ENCODE measurements around the gene SLX4IP. TPM values are rescaled to one million over a fixed set of nuclear protein-coding genes. Genes with fewer than 3 reads are reported as not detected.

SLX4IP gene
- polyA plus RNA-seq, 2 of the 4 experiments (the other 2 are of a cell fraction) = 3.4 to 7.5 TPM

DNA sequence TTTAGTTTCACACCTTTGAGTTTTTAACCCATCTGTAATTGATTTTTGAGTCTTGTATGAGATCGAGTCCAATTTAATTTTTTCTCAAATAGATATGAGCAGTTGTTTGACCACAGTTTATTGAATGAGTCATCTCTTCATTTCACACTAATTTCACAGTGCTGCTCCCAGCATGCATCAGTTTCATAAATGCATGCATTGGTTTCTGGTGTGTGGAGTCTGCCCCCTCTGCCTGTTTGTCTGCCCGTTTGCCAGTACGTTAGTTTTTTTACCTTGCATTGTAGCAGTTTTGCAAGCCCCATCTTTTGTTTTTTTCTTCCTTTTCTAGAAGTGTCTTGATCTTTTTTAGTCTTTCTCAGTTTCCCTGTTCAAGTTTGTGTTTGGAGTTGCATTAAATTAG lies 11.9 kb downstream of the SLX4IP start:
- FAIRE-seq = peak; percentile 94
- CTCF ChIA-PET = interaction anchor here (0.6 to 0.7 kb wide), 2 partner anchors 214 to 508 kb away, joined by 3 read pairs; no protein-coding TSS in a partner anchor
- ATAC-seq = peak; percentile 95 to 97
- peak; percentile 86 to 91 for DNase-seq (ENCODE audit: low read depth in 1 of 2, low spot score in 1 of 2)
- Histone ChIP-seq H3K4me2 (peak overlapping the region; percentile 65), H3K4me1 (peaks cover 40% of the 10 kb centered on the region), H3K27ac (peak overlapping the region; percentile 69 to 78), H3K9me3 (no peaks in the 10 kb centered on the region), H3K4me3 (no peak overlapping the region; the same call in 2 of the 3 replicates)
- POLR2A ChIA-PET = no interaction called here
- 0% methylated on average over 3 of the region's 3 CpGs for WGBS (ENCODE audit: missing lambda C conversion rate)
- TF ChIP-seq KDM1A (IDR thresholded peaks at IDR 0.05; ENCODE audit: low read depth) (no peak), JUNB (IDR thresholded peaks at IDR 0.05) (no peak; the same call in 1 of the 2 replicates), MAFK (IDR thresholded peaks at IDR 0.05; ENCODE audit: partially characterized antibody) (no peak), RARB (CRISPR knock-in tag; IDR thresholded peaks at IDR 0.05) (no peak), RAD21 (conservative IDR thresholded peaks at IDR 0.05 in 1 of 2, IDR thresholded peaks at IDR 0.05 in 1 of 2) (peak in 1 of 2 experiments; percentile 49; a peak in 1 of 5 replicates), SREBF2 (IDR thresholded peaks at IDR 0.05) (no peak), FOXS1 (CRISPR knock-in tag; IDR thresholded peaks at IDR 0.05) (no peak), PHF8 (IDR thresholded peaks at IDR 0.05; ENCODE audit: borderline replicate concordance, low read depth) (no peak), CHD4 (IDR thresholded peaks at IDR 0.05; ENCODE audit: borderline replicate concordance) (no peak), GATA3 (IDR thresholded peaks at IDR 0.05; ENCODE audit: borderline replicate concordance) (no peak), HOXB13 (CRISPR knock-in tag; IDR thresholded peaks at IDR 0.05; ENCODE audit: low read depth) (peak; percentile 25; the same call in 1 of the 2 replicates), HEYL (CRISPR knock-in tag; IDR thresholded peaks at IDR 0.05) (no peak), SMC3 (IDR thresholded peaks at IDR 0.05) (0 out of 3 replicates have a peak, but pooled peaks have one; percentile 27), HOXA7 (CRISPR knock-in tag; IDR thresholded peaks at IDR 0.05) (no peak), RNF2 (IDR thresholded peaks at IDR 0.05; ENCODE audit: borderline replicate concordance, low read depth) (no peak), EHMT2 (IDR thresholded peaks at IDR 0.05; ENCODE audit: low read depth) (no peak), CHD2 (IDR thresholded peaks at IDR 0.05; ENCODE audit: low read length, partially characterized antibody) (no peak), NR3C1 (IDR thresholded peaks at IDR 0.05) (no peak), HOXB5 (CRISPR knock-in tag; IDR thresholded peaks at IDR 0.05) (0 out of 2 replicates have a peak, but pooled peaks have one; percentile 30), KDM5A (IDR thresholded peaks at IDR 0.05) (no peak), NFE2L2 (conservative IDR thresholded peaks at IDR 0.05; ENCODE audit: low read length) (no peak), RCOR1 (IDR thresholded peaks at IDR 0.05; ENCODE audit: low read depth, low read length) (no peak), ZC3H11A (IDR thresholded peaks at IDR 0.05) (no peak), FOSL2 (IDR thresholded peaks at IDR 0.05) (peak; percentile 69), FOSL2 (CRISPR knock-in tag; IDR thresholded peaks at IDR 0.05) (peak; percentile 95)
- TF ChIP-seq, protein P1, sequence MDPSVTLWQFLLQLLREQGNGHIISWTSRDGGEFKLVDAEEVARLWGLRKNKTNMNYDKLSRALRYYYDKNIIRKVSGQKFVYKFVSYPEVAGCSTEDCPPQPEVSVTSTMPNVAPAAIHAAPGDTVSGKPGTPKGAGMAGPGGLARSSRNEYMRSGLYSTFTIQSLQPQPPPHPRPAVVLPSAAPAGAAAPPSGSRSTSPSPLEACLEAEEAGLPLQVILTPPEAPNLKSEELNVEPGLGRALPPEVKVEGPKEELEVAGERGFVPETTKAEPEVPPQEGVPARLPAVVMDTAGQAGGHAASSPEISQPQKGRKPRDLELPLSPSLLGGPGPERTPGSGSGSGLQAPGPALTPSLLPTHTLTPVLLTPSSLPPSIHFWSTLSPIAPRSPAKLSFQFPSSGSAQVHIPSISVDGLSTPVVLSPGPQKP (IDR thresholded peaks at IDR 0.05; ENCODE audit: low read depth, low read length) = no peak
- TF ChIP-seq, protein P2, sequence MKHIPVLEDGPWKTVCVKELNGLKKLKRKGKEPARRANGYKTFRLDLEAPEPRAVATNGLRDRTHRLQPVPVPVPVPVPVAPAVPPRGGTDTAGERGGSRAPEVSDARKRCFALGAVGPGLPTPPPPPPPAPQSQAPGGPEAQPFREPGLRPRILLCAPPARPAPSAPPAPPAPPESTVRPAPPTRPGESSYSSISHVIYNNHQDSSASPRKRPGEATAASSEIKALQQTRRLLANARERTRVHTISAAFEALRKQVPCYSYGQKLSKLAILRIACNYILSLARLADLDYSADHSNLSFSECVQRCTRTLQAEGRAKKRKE (CRISPR knock-in tag; IDR thresholded peaks at IDR 0.05; ENCODE audit: low read depth) = no peak
- TF ChIP-seq, protein P3, sequence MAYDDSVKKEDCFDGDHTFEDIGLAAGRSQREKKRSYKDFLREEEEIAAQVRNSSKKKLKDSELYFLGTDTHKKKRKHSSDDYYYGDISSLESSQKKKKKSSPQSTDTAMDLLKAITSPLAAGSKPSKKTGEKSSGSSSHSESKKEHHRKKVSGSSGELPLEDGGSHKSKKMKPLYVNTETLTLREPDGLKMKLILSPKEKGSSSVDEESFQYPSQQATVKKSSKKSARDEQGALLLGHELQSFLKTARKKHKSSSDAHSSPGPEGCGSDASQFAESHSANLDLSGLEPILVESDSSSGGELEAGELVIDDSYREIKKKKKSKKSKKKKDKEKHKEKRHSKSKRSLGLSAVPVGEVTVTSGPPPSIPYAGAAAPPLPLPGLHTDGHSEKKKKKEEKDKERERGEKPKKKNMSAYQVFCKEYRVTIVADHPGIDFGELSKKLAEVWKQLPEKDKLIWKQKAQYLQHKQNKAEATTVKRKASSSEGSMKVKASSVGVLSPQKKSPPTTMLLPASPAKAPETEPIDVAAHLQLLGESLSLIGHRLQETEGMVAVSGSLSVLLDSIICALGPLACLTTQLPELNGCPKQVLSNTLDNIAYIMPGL (CRISPR knock-in tag; IDR thresholded peaks at IDR 0.05; ENCODE audit: borderline replicate concordance) = no peak
- TF ChIP-seq, protein P4, sequence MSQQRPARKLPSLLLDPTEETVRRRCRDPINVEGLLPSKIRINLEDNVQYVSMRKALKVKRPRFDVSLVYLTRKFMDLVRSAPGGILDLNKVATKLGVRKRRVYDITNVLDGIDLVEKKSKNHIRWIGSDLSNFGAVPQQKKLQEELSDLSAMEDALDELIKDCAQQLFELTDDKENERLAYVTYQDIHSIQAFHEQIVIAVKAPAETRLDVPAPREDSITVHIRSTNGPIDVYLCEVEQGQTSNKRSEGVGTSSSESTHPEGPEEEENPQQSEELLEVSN (IDR thresholded peaks at IDR 0.05; ENCODE audit: borderline replicate concordance, low read depth) = no peak
- TF ChIP-seq, protein P5, sequence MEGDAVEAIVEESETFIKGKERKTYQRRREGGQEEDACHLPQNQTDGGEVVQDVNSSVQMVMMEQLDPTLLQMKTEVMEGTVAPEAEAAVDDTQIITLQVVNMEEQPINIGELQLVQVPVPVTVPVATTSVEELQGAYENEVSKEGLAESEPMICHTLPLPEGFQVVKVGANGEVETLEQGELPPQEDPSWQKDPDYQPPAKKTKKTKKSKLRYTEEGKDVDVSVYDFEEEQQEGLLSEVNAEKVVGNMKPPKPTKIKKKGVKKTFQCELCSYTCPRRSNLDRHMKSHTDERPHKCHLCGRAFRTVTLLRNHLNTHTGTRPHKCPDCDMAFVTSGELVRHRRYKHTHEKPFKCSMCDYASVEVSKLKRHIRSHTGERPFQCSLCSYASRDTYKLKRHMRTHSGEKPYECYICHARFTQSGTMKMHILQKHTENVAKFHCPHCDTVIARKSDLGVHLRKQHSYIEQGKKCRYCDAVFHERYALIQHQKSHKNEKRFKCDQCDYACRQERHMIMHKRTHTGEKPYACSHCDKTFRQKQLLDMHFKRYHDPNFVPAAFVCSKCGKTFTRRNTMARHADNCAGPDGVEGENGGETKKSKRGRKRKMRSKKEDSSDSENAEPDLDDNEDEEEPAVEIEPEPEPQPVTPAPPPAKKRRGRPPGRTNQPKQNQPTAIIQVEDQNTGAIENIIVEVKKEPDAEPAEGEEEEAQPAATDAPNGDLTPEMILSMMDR (IDR thresholded peaks at IDR 0.05) = peak; percentile 16; the same call in 1 of the 3 replicates
- TF ChIP-seq, protein P6, sequence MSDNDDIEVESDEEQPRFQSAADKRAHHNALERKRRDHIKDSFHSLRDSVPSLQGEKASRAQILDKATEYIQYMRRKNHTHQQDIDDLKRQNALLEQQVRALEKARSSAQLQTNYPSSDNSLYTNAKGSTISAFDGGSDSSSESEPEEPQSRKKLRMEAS (IDR thresholded peaks at IDR 0.05) = peak; percentile 72
- TF ChIP-seq, protein P7, sequence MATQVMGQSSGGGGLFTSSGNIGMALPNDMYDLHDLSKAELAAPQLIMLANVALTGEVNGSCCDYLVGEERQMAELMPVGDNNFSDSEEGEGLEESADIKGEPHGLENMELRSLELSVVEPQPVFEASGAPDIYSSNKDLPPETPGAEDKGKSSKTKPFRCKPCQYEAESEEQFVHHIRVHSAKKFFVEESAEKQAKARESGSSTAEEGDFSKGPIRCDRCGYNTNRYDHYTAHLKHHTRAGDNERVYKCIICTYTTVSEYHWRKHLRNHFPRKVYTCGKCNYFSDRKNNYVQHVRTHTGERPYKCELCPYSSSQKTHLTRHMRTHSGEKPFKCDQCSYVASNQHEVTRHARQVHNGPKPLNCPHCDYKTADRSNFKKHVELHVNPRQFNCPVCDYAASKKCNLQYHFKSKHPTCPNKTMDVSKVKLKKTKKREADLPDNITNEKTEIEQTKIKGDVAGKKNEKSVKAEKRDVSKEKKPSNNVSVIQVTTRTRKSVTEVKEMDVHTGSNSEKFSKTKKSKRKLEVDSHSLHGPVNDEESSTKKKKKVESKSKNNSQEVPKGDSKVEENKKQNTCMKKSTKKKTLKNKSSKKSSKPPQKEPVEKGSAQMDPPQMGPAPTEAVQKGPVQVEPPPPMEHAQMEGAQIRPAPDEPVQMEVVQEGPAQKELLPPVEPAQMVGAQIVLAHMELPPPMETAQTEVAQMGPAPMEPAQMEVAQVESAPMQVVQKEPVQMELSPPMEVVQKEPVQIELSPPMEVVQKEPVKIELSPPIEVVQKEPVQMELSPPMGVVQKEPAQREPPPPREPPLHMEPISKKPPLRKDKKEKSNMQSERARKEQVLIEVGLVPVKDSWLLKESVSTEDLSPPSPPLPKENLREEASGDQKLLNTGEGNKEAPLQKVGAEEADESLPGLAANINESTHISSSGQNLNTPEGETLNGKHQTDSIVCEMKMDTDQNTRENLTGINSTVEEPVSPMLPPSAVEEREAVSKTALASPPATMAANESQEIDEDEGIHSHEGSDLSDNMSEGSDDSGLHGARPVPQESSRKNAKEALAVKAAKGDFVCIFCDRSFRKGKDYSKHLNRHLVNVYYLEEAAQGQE (IDR thresholded peaks at IDR 0.05) = no peak
